GM21360 (cell line): ENCODE data around the gene FAM234A.

ENCODE experiments used
- ATAC-seq: cut with Tn5 transposase; IDR thresholded peaks from one replicate; pipeline ENCODE4 v1.9.1; 2021; ENCODE audit warnings: mild to moderate bottlenecking, moderate library complexity; ENCODE audit not compliant: unreplicated experiment

The FAM234A gene

DNA sequence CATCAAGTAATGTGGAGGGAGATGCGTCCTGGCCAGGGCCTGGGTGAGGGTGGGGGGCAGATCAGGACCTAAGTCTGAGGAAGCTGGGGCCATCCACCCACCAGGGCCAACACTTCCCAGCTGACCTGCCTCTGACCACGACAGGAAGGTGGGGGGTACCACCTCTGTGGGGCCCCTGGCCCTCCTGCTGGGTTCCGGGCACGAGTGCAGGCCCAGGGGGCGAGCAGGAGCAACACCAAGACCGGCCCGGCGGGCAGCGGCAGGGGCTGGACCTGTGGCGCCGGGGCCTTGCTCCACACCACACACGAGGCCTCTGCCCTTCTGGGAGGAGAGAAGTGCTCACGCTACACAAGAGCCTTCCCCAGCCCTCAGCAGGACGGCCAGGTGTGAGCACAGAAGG is 61.7 kb downstream of the FAM234A start:
- ATAC-seq = no peak

DNA sequence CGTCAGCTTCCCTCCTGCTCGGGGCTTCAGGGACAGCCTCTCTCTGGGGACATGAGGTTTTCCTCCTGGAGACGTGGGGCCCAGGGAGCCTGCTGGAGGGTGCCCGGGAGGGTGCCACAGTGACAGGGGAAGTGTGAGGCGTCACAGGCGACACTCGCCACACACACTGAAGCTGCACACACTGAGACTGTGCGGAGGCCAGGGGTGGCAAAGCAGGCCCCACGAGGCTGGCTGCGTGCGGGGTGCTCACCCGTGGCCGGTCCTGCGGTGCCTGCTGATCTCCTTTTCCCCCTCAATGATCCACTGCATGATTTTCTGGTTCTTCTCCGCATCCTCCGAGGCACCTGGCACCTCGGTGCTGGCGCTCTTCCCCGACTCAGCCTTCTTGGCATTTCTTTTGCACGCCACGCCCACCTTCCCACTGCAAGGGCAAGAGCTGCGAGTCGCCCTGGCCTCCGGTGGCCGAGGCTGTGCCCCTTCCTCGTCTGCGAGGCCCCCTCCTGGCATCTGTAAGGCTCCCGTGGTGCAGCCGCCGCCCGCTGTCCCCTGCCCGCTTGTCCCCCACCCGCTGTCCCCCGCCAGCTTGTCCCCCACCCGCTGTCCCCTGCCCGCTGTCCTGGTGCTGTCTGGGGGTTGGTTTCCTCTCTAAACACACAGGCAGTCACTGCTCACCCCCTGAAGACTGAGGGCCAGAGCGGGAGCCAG is 62.3 kb downstream of the FAM234A start:
- no peak for ATAC-seq

DNA sequence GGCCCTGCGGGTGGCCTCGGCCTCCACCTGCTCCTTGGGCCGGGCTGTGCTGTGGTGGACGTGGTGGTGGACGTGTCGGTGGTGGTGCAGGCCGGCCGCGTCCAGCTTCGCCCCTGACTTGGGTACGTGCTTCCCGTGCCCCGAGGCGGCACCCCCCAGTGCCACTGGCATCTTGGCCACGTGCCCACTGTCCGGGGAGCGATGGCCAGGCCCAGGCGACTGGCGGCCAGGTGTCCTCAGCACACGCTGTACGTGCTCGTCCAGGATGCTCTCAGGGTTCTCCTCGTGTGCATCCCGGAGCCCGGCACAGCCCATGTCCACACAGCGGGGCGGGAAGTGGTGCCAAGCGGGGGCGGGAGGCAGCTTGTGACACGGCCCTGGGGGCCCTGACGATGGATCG is 63.2 kb downstream of the FAM234A start:
- no peak for ATAC-seq

DNA sequence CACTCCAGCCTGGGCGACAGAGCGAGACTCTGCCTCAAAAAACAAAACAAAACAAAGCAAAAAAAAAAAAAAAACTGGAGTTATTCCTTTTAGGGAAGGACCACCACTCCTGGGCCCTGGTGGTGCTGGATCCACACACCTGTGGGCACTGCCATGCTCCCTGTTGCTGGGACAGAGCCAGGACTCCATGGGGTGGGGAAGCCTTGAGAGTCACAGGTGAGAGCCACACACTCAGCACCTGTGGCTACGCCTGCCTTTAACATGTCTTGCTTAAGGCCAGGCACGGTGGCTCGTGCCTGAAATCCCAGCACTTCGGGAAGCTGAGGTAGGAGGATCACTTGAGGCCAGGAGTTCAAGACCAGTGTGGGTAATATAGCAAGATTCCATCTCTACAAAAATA is 66.6 kb downstream of the FAM234A start:
- ATAC-seq = no peak

DNA sequence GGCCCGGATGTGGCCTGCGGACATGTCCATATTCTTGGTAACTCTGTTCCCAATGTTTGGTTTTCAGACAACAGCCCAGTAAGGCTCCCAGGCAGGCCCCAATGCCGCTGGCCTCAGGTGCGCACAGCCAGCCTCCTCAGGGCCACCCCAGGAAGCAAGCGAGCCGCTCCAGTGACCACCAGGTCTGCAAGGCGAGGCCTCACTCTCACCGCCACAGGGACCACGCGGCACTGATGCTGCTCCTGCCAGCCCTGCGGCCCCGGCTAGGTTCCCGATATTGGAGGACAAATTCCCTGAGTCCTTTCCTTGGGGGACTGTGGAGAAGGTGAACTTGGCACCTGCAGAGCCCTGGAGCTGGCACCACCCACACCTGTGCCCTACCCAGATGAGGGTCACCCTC is 67.3 kb downstream of the FAM234A start:
- ATAC-seq = no peak

DNA sequence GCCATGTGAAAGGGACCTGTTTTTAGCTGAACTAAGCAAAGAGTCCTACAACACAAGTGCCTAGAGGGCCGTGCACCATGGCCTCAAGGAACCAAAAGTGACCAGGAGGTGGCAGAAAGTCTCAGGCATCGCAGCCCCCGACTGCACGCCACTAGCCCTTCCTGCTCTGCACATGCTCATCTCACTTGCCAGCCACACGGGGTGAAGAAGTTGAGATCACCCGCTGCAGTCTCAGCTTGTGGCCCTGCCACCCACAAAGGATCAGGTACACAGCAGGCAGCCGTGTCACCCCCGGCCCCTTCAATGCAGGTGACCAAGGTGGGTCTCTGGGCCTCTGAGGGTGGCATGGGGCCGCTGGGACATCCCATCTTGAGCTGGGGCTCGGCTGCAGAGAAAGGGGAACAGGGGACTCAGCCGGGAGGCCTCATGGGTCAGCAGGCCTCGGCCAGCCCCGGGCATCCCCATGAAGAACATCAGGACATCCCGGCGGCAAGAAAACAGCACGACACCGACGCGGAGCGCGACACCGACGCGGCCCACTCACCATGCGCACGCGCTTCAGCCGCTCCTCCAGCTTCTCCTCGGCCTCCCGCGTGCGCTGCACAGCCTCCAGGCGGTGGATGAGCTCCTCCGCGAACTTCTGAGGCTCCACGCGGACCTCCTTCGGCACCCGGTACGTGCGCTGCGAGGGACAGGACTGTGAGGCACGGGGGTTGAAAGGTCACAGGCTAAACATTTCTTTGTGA is 69.3 kb downstream of the FAM234A start:
- no peak for ATAC-seq

DNA sequence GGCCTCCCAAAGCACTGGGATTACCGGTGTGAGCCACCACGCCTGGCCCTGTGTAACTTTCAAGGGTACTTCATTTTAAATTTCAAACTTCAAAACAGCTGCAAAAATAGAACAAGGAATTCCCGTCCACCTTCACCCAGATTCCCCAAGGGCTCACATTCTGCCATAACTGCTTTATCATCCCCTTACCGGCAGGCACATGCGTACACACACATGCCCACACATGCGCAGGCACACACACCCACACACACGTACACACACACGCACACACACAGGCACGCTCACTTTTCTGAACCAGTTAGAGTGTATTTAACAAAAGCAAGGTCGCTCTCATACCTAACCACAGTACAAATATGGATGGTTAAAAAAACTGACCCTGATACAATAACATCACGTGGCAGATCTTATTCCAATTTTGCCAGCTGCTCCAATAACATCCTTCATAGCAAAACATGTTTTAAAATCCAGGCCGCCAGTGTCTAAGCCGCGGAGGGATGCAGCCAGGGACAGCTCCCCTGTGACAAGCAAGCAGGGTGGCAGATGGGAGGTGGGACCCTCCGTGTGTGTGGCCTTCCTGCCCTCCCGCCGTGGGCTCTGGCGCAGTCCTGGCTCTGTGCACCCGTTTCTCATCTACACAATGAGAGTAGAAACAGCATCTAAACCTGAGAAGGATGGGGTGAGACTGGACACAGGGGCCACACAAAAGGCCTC is 71.5 kb downstream of the FAM234A start:
- ATAC-seq = no peak

DNA sequence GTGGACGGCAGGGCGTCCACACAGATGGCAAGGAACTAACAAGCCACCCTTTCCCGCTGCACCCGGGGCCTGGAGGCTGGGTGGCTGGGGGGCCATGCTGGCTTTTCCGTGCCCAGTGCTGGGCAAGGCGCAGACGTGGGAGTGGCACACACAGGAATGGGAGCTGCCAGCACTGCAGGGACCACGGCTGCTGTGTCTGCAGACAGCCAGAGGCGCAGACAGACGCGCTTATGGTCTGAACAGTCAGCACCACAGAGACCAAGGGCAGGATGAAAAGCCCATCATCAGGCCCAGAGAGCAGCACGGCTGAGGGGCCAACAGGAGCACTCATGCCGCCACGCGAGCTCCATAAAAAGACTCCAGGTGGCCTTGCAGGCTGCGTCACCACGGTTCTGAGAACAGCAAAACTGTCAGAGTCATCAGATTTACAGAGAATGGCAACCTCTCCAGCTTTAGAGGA is 72.3 kb downstream of the FAM234A start:
- no peak for ATAC-seq

DNA sequence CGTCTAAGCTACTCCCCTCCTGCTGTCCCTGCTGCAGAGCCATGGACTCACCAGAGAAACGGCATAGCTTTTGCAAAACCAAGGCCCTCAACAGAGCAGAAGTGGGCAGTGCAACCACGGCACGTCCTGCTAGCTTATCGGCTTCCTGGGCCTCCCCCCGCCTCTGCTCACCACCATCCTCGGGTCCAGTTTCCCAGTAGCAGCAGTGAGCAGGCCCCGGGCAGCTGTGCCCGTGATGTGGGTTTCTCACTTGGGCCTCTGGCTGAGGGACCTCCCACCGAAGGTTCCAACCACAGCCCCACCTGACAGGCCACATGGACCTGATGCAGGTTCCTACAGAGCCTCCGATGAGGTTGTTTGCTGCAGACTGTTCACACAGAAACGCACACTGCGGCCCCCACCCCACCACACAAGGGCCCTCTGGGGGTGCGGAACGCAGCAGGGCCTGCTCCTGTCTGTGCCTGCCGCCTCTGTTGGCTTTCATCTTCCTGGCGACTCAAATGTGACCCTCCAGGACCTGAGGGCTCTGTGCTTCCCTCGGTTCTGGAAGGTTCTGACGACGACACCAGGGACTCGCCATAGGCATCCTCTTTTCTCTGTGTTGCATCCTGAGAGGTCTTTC is 73.2 kb downstream of the FAM234A start:
- no peak for ATAC-seq

DNA sequence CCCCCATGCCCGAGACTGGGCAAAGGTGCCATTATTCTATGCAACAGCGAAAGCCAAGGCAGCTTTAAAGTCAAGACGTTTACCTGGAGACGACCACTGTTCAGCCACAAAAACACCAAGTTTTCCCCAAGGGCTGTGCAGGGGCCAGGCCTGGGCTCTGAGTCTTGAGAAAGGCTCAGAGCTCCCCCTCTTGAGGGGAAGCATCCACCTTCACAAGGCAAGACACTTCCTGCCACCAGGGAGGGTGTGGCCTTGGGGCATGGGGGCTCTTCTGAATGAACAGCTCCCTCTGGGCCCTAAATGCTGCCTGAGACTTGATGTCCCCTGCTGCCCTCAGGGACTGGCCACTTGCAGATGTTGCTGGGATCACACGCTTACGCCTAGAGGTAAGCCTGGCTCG is 74.9 kb downstream of the FAM234A start:
- no peak for ATAC-seq

DNA sequence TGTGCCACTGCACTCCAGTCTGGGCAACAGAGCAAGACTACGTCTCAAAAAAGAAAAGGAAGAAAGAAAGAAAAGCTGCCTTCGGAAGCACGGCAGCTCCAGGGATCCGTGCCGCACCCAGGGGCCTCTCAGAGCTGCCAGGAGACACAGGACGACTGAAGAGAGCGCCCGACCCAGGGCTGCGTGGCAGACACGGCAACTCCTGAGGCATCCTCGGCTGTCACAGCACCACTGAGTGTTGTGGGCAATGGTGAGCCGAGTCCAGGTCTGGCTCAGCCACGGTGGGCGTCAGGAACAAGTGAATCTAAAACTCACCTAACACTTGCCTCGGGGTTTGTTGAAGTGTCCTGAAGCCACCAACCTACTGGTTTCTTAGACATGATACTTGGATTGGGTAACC is 77.1 kb downstream of the FAM234A start:
- ATAC-seq = no peak

DNA sequence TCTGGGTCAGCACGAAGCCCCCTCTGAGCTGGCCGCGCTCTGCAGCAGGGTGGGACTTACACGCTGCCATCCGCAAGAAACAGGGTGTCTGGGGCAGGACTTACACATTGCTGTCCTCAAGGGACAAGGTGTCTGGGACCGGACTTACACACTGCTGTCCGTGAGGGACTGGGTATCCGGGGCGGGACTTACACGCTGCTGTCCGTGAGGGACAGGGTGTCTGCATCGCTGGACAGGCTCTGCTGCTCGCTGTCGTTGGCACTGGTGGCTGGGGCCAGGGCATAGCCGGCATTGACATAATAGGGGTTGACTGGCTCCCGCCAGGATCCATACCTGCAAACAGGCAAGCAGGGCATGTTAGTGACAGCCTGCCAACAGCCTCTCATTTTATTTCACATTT is 79.7 kb downstream of the FAM234A start:
- ATAC-seq = no peak

DNA sequence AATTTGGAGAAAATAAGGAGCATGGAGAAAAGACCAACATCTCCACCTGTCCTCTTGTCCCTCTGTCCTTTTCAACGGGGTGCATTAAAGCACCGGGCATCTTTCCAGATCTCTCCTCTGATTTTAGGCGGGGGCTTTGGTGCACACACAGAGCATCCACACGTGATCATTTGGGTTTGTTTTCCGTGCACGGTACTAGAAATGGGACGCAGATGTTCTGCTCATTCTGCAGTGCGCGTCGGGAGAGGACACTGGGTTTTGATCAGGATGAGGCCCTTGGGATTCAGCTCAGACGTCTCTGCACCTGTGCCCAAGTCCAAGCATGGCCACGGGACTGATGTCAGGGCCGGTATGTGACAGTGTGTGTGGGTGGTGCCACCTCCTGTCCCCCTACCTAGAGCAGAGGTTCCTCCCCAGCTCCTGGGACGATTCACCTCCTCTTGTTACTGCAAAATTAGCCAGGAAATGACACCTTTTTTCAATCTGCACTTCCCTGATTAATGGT is 80.2 kb downstream of the FAM234A start:
- ATAC-seq = no peak
